Upper lobe of left lung (tissue), 6 donors: ENCODE measurements around the gene ANP32B. TPM values are rescaled to one million over a fixed set of nuclear protein-coding genes. Genes with fewer than 3 reads are reported as not detected.
"Not testable (repeated sequence)": the region's sequence is repeated elsewhere in the genome, so short reads cannot be mapped to it uniquely, and the experiment has no call there.

Experiments used
- ATAC-seq, 2 donors: fragments of 200-7000 bp; cut with Tn5 transposase; one replicate each; pipeline ENCODE4 v1.9.1; 2022; ENCODE audit warnings: mild to moderate bottlenecking in 2 of 2, moderate library complexity in 2 of 2; ENCODE audit not compliant: low FRiP score in 2 of 2
- DNase-seq, 2 donors: peaks; one replicate each; pipeline ENCODE4 v3.0.0-alpha.2; 2019 to 2020
- H3K27ac ChIP-seq, 4 donors: fragments of 200-600 bp; sonication (generic); one replicate each; pipeline ENCODE4 v1.5.1; 2016 to 2019
- H3K27me3 ChIP-seq, 4 donors: fragments of 200-600 bp; sonication (generic); one replicate each; pipeline ENCODE4 v1.5.1; 2017 to 2019
- H3K36me3 ChIP-seq, 4 donors: fragments of 200-600 bp; sonication (generic); one replicate each; pipeline ENCODE4 v1.5.1; 2016 to 2019
- H3K4me1 ChIP-seq, 4 donors: fragments of 200-600 bp; sonication (generic); one replicate each; pipeline ENCODE4 v1.5.1; 2018 to 2019
- H3K4me3 ChIP-seq, 4 donors: fragments of 200-600 bp; sonication (generic); one replicate each; pipeline ENCODE4 v1.5.1; 2017 to 2019; ENCODE audit warnings: mild to moderate bottlenecking in 2 of 4, moderate library complexity in 1 of 4
- H3K9me3 ChIP-seq, 4 donors: fragments of 200-600 bp; sonication (generic); one replicate each; pipeline ENCODE4 v1.5.1; 2018 to 2019
- EP300 ChIP-seq, 4 donors: sonication (generic); formaldehyde crosslinking; IDR thresholded peaks; one replicate each; pipeline ENCODE4 v1.5.1; 2017; ENCODE audit warnings: antibody characterized with exemption in 4 of 4, control low read depth in 2 of 4
- POLR2A ChIP-seq, 4 donors: fragments of 450-650 bp; IDR thresholded peaks; one replicate each; pipeline ENCODE4 v1.5.1; 2016 to 2017; ENCODE audit warnings: antibody characterized with exemption in 4 of 4, mild to moderate bottlenecking in 2 of 4
- POLR2AphosphoS5 ChIP-seq, 2 donors: sonication (generic); formaldehyde crosslinking; IDR thresholded peaks; one replicate each; pipeline ENCODE4 v1.5.1; 2017; ENCODE audit warnings: antibody characterized with exemption in 2 of 2
- WGBS, 2 donors: methylation state at CpG; one replicate each; pipeline ENCODE4 v1.1.5; 2017 to 2018; 5-methylcytosine and 5-hydroxymethylcytosine counted together
- total RNA-seq, 6 donors: library from RNA; depleted of rRNA in 4 of 6; stranded (reverse); fragments of >200 nt in 4 of 6; gene quantifications; one replicate each; pipeline versions ENCODE4 v1.1.0 to v1.2.1, GENCODE V29; 2016 to 2021
- TF ChIP-seq, protein P1 (sequence below), 6 experiments: fragments of 450-650 bp in 4 of 6; fragments of 200-600 bp in 2 of 6; sonication (generic) in 2 of 6; IDR thresholded peaks; one replicate each; pipeline ENCODE4 v1.5.1; 2016 to 2019; ENCODE audit warnings: antibody characterized with exemption in 6 of 6
- donor health status: DM: no; HTN: no; CAD: no; lungs with moderate emphysema.
- donor health status: DM: no; HTN: yes; CAD: no; lungs with severe emphysema.

ANP32B gene
- total RNA-seq, 6 donors from 2014 or later: 34.1 to 116 (median 66.0) TPM

GRCh38 chr9:98016137-98016680, 33.1 kb downstream of the ANP32B start:
- Histone ChIP-seq H3K9me3 (no peaks in the 10 kb centered on the region), H3K27ac (no peak overlapping the region), H3K4me1 (no peaks in the 10 kb centered on the region), H3K36me3 (peaks cover 33 to 95% (median 77%) of the 10 kb centered on the region in 4 donors), H3K4me3 (no peak overlapping the region), H3K27me3 (no peaks in the 10 kb centered on the region)
- 90 to 94% methylated on average over 4 of the region's 4 CpGs for WGBS, 2 donors
- TF ChIP-seq, protein P1, sequence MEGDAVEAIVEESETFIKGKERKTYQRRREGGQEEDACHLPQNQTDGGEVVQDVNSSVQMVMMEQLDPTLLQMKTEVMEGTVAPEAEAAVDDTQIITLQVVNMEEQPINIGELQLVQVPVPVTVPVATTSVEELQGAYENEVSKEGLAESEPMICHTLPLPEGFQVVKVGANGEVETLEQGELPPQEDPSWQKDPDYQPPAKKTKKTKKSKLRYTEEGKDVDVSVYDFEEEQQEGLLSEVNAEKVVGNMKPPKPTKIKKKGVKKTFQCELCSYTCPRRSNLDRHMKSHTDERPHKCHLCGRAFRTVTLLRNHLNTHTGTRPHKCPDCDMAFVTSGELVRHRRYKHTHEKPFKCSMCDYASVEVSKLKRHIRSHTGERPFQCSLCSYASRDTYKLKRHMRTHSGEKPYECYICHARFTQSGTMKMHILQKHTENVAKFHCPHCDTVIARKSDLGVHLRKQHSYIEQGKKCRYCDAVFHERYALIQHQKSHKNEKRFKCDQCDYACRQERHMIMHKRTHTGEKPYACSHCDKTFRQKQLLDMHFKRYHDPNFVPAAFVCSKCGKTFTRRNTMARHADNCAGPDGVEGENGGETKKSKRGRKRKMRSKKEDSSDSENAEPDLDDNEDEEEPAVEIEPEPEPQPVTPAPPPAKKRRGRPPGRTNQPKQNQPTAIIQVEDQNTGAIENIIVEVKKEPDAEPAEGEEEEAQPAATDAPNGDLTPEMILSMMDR (IDR thresholded peaks at IDR 0.05): no peak
- TF ChIP-seq POLR2AphosphoS5 (IDR thresholded peaks at IDR 0.05) (no peak), EP300 (IDR thresholded peaks at IDR 0.05) (no peak), POLR2A (IDR thresholded peaks at IDR 0.05) (no peak)
- ATAC-seq (no peak), DNase-seq (no peak)

- Histone ChIP-seq H3K4me3 (no peak overlapping the region), H3K9me3 (no peaks in the 10 kb centered on the region), H3K36me3 (peaks cover 27 to 89% (median 70%) of the 10 kb centered on the region in 4 donors), H3K27me3 (no peaks in the 10 kb centered on the region), H3K4me1 (no peaks in the 10 kb centered on the region), H3K27ac (no peak overlapping the region)
- DNase-seq (no peak), ATAC-seq (no peak)
- WGBS, 2 donors: 55 to 70% methylated on average over 1 of the region's 1 CpG
- TF ChIP-seq, protein P1 (IDR thresholded peaks at IDR 0.05): no peak
- TF ChIP-seq POLR2AphosphoS5 (IDR thresholded peaks at IDR 0.05) (no peak), POLR2A (IDR thresholded peaks at IDR 0.05) (no peak), EP300 (IDR thresholded peaks at IDR 0.05) (no peak)
Measured at GRCh38 chr9:98017306-98017705, 34.2 kb downstream of the ANP32B start.

DNA sequence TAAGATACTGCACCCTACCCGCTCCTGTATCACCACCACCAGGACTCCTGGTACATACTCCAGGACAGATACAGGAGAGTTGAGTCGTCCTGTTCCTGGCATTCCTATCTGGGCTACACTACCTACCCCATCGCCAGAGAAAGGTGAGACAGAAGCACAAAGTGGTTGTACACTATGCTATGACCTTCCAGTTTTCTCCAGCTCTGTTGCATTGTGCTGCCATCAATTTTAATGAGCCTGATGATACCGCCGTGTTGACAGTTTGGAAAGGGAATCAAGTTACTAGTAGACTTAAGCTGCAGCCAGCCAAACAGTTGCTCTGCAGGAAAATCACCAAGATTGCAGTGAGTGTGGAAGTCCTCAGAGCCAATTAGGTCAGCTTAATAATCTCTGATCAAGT, 35.2 kb downstream of the ANP32B start:
- Histone ChIP-seq H3K9me3 (no peaks in the 10 kb centered on the region), H3K4me1 (no peaks in the 10 kb centered on the region), H3K27ac (no peak overlapping the region), H3K4me3 (no peak overlapping the region), H3K27me3 (no peaks in the 10 kb centered on the region), H3K36me3 (peaks cover 17 to 79% (median 61%) of the 10 kb centered on the region in 4 donors)
- WGBS, 2 donors: 84 to 88% methylated on average over 5 of the region's 5 CpGs
- DNase-seq: no peak
- ATAC-seq: no peak
- TF ChIP-seq, protein P1 (IDR thresholded peaks at IDR 0.05): no peak
- TF ChIP-seq EP300 (IDR thresholded peaks at IDR 0.05): no peak
- TF ChIP-seq POLR2A (IDR thresholded peaks at IDR 0.05): no peak
- TF ChIP-seq POLR2AphosphoS5 (IDR thresholded peaks at IDR 0.05): no peak

DNA sequence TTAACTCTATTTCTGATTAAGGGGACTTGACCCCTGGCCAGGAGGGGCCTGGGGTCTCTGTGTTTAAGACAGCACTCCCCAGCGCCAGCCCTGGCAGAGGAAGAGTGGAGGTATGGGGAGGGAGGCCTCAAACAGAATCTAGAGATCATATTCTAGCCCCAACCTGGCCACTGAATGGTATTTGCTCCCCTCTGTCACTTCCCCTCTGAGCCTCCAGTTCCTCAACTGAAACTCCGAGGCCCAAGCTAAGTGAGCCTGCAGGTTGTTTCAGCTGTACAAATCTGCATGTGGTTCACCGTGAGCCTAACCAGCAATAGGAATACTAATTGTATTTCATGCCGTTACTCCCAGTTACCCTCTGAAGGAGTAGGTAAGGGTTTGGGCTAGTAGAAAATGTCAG, 36.0 kb downstream of the ANP32B start:
- Histone ChIP-seq H3K4me1 (peaks cover 0 to 5% (median 0%) of the 10 kb centered on the region in 4 donors), H3K27ac (no peak overlapping the region), H3K9me3 (no peaks in the 10 kb centered on the region), H3K27me3 (no peaks in the 10 kb centered on the region), H3K4me3 (no peak overlapping the region), H3K36me3 (peaks cover 15 to 71% (median 54%) of the 10 kb centered on the region in 4 donors)
- no peak for DNase-seq
- ATAC-seq: no peak
- TF ChIP-seq, protein P1 (IDR thresholded peaks at IDR 0.05): no peak
- TF ChIP-seq POLR2A (IDR thresholded peaks at IDR 0.05): no peak
- TF ChIP-seq EP300 (IDR thresholded peaks at IDR 0.05): no peak
- no peak for TF ChIP-seq POLR2AphosphoS5 (IDR thresholded peaks at IDR 0.05)
- WGBS, 2 donors: 92 to 95% methylated on average over 4 of the region's 4 CpGs

DNA sequence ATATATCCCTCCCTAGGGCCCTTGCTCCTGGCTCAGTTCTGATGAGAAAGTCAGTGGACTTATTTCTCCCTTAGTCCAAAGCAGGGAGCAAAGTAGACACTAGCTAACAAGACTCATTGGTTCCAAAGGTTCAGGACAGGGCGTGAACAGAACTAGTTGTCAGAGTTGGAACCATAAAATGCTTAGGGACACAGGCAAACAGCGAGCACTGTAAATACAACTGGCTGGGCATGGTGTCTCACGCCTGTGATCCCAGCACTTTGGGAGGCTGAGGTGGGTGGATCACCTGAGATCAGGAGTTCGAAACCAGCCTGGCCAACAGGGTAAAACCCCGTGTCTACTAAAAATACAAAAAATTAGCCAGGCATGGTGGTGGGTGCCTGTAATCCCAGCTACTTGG, 36.7 kb downstream of the ANP32B start:
- H3K4me1 ChIP-seq, H3K27me3 ChIP-seq, H3K9me3 ChIP-seq, DNase-seq, ATAC-seq, H3K27ac ChIP-seq, H3K4me3 ChIP-seq: not testable (repeated sequence)
- WGBS, 2 donors: 93 to 96% methylated on average over 5 of the region's 5 CpGs
- peaks cover 9 to 63% (median 46%) of the 10 kb centered on the region in 4 donors for H3K36me3 ChIP-seq
